ENCODE results near the gene MYBPH.

MYBPH gene

GRCh38 chr1:203179667-203180005 lies 4.0 kb upstream of the MYBPH start:
- CTCF ChIA-PET: interaction anchor here (0.6 kb wide), 1 partner anchor 790 kb away, joined by 3 read pairs; no protein-coding TSS in a partner anchor
- no peaks in the 10 kb centered on the region for H3K4me1 Mint-ChIP-seq

DNA sequence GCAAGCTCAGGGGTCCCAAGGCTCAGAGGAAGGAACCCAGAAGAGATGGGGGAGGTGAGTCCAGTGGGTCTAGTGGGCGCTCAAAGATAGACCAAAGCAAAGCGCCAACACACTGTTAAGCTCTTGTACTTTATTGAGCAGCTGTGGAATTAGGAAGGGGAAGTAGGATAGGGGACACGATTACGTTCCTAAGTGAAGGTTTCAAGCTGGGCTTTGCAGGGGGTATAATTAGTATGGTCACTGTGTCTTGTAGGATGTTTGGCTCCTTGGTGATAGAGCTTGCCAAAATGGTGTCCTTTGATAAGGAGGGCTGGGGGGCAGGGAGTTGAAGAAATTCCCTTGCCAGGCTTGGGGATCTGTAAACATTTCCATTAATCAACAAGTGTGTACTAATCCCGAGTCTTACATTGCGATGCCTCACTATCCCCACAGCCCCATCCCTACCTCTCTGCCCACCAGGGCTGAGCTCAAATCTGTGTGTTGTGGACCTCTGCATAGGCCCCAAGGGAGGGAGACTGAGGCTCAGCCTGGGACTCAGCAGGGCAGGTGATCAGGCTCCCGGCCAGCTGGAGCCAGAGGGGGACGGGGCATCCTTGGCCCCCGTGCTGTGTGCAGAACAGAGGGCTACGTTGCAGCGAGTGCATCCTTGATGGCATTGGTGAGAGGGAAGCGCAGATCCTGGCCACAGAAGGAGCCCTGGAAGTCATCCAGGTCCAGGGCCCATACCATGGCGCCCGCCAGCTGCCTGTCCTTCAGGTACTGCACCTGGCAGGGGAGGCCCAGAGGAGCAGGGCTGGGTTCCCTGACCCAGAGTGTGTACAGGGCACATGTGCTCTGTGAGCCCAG lies 3.4 kb upstream of the MYBPH start:
- H3K27ac Mint-ChIP-seq: no peak overlapping the region
- DNase-seq: no peak
- CTCF ChIA-PET: interaction anchor here (0.7 kb wide), 1 partner anchor 10 kb away, joined by 3 read pairs; no protein-coding TSS in a partner anchor
- no peaks in the 10 kb centered on the region for H3K9me3 Mint-ChIP-seq
- no peak overlapping the region for H3K4me3 Mint-ChIP-seq
- H3K4me1 Mint-ChIP-seq: no peaks in the 10 kb centered on the region
- peaks cover 18% of the 10 kb centered on the region for H3K27me3 Mint-ChIP-seq
- H3K36me3 Mint-ChIP-seq: no peaks in the 10 kb centered on the region

More at GRCh38 chr1:203179667-203180005, 4.0 kb upstream of the MYBPH start:
- no peaks in the 10 kb centered on the region for H3K36me3 Mint-ChIP-seq
- peaks cover 22% of the 10 kb centered on the region for H3K27me3 Mint-ChIP-seq
- no peak for DNase-seq
- H3K9me3 Mint-ChIP-seq: no peaks in the 10 kb centered on the region
- H3K27ac Mint-ChIP-seq: no peak overlapping the region
- H3K4me3 Mint-ChIP-seq: no peak overlapping the region

DNA sequence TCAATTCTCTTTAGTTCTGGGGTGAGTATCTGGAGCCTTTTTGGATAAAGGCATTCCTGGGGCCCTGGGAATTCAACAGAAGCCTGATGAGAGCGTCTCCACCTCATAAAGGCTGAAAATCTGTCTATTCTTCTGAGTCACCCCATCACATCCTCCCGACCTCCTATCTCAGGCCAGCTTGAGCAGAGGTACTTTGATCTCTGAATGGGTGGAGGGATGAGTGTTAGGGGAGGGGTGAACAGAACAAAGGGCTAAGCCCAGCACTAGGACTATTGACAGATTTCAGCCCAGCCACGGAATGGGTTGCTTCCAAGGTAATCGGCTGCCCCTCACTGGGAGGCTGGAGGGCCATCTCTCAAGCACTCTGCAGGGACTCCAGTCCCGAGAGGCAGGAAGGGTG lies 2.5 kb upstream of the MYBPH start:
- Mint-ChIP-seq H3K9me3 (no peaks in the 10 kb centered on the region), H3K27ac (peak overlapping the region; percentile 24), H3K36me3 (no peaks in the 10 kb centered on the region), H3K4me3 (no peak overlapping the region), H3K27me3 (peaks cover 18% of the 10 kb centered on the region), H3K4me1 (no peaks in the 10 kb centered on the region)
- CTCF ChIA-PET: no interaction called here
- no peak for DNase-seq

GRCh38 chr1:203177470-203178039 lies 1.9 kb upstream of the MYBPH start:
- no peaks in the 10 kb centered on the region for H3K9me3 Mint-ChIP-seq
- peak overlapping the region; percentile 24 for H3K27ac Mint-ChIP-seq
- no peak overlapping the region for H3K4me3 Mint-ChIP-seq
- CTCF ChIA-PET: no interaction called here
- DNase-seq: no peak
- peaks cover 18% of the 10 kb centered on the region for H3K27me3 Mint-ChIP-seq
- H3K4me1 Mint-ChIP-seq: no peaks in the 10 kb centered on the region
- H3K36me3 Mint-ChIP-seq: no peaks in the 10 kb centered on the region

DNA sequence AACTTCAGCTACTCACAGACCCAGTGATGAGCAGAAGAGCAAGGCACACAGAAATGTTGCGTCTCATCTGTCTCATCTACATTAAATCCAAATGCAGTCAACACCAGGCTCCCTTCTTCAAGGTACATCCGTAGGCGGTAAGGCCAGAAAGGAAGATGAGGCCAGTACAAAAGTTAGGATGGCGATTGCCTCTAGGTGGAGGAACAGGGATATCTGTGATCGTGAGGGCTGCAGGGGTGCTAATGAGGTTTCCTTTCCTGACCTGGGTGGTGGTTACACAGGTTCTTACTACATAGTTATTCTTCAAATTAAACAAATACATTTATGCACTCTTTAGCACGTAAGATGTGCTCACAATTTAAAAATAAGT lies 1.4 kb upstream of the MYBPH start:
- peaks cover 16% of the 10 kb centered on the region for H3K27me3 Mint-ChIP-seq
- H3K9me3 Mint-ChIP-seq: no peaks in the 10 kb centered on the region
- CTCF ChIA-PET: interaction anchor here (1.1 kb wide), 1 partner anchor 10 kb away, joined by 3 read pairs; no protein-coding TSS in a partner anchor
- no peaks in the 10 kb centered on the region for H3K36me3 Mint-ChIP-seq
- no peak for DNase-seq
- H3K4me3 Mint-ChIP-seq: no peak overlapping the region
- no peaks in the 10 kb centered on the region for H3K4me1 Mint-ChIP-seq
- H3K27ac Mint-ChIP-seq: no peak overlapping the region

DNA sequence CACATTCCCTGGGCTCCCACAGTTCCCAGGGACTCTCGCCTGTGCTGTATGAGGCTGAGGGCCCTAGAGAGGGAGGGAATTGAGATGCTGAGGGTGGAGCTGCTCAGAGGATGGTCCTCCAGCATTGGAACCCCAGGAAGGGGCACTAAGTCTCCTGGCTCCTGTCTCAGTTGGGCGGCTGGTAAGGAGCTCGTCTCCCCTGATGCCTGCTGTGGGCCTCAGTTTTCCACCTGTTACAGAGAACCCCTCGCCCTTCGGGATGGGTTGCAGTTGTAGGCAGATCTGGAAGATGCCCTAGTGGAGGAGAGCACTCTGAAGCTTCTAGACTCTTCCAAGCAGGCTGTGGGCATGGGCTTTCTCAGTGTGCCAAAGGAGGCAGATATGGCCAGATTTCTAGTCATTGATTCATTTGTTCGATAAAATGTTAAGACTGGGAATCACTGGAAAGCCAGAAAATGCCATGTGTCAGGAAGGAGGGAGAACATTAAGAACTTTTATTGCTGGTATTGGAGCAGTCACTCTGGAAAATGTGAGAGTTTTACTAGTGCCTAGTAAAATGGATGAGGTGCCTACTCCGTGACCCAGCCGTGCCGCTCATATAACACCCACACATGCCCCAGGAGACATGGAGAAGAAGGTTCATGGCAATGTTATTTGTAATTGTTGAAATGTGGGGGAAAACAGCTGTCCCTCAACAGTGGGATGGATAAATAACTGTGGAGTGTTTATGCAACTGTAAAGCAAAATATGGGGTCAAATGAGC lies 828 bp upstream of the MYBPH start:
- Mint-ChIP-seq H3K36me3 (no peaks in the 10 kb centered on the region), H3K4me1 (no peaks in the 10 kb centered on the region), H3K4me3 (no peak overlapping the region), H3K9me3 (no peaks in the 10 kb centered on the region), H3K27me3 (peaks cover 14% of the 10 kb centered on the region), H3K27ac (no peak overlapping the region)
- CTCF ChIA-PET: interaction anchor here (0.8 to 1.3 kb wide), 4 partner anchors 9 to 146 kb away, joined by 3 to 4 read pairs (median 3); no protein-coding TSS in a partner anchor
- DNase-seq: no peak

DNA sequence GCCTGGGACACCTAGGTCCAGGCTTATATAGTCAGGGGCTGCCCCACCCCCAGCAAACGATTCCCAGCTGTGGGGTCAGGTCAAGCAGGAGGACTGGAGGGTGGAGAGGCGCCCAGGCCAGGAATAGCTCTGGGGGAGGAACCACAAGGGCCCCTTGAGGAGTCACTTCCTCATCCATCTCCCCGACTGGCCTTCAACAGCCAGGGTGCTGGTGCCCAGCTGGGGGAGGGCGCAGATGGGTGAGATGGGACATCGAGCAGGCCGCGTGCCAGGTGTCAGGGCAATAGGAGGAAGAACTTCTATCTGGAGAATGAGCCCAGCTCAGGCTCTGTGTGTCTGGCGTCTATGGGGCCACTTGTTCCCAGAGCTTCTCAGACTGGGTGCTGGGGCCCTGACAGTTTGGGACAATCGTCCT lies 208 bp upstream of the MYBPH start:
- no peak overlapping the region for H3K4me3 Mint-ChIP-seq
- CTCF ChIA-PET: interaction anchor here (0.8 to 6.1 kb wide), 5 partner anchors 9 to 145 kb away, joined by 3 to 66 read pairs (median 3); no protein-coding TSS in a partner anchor
- H3K36me3 Mint-ChIP-seq: no peaks in the 10 kb centered on the region
- DNase-seq: peak; percentile 19
- no peaks in the 10 kb centered on the region for H3K9me3 Mint-ChIP-seq
- peaks cover 12% of the 10 kb centered on the region for H3K27me3 Mint-ChIP-seq
- H3K27ac Mint-ChIP-seq: no peak overlapping the region
- H3K4me1 Mint-ChIP-seq: no peaks in the 10 kb centered on the region

GRCh38 chr1:203174324-203174985 lies 1.2 kb downstream of the MYBPH start:
- Mint-ChIP-seq H3K27me3 (peaks cover 11% of the 10 kb centered on the region), H3K9me3 (no peaks in the 10 kb centered on the region), H3K4me1 (no peaks in the 10 kb centered on the region), H3K4me3 (no peak overlapping the region), H3K36me3 (no peaks in the 10 kb centered on the region), H3K27ac (no peak overlapping the region)
- CTCF ChIA-PET: interaction anchor here (0.8 to 6.1 kb wide), 2 partner anchors 13 to 56 kb away, joined by 4 to 66 read pairs; no protein-coding TSS in a partner anchor
- DNase-seq: peak; percentile 10

- Mint-ChIP-seq H3K27me3 (peaks cover 11% of the 10 kb centered on the region), H3K36me3 (no peaks in the 10 kb centered on the region), H3K4me1 (no peaks in the 10 kb centered on the region), H3K4me3 (no peak overlapping the region), H3K27ac (no peak overlapping the region), H3K9me3 (no peaks in the 10 kb centered on the region)
- DNase-seq: peak; percentile 18
- CTCF ChIA-PET: interaction anchor here (0.7 to 6.1 kb wide), 13 partner anchors 13 to 137 kb away, joined by 3 to 76 read pairs (median 4); partner anchors contain the start of gene ADORA1
These were observed 2.1 kb downstream of the MYBPH start for GRCh38 chr1:203173566-203173965.

GRCh38 chr1:203173011-203173555 lies 2.5 kb downstream of the MYBPH start:
- Mint-ChIP-seq H3K27ac (no peak overlapping the region), H3K9me3 (no peaks in the 10 kb centered on the region), H3K4me3 (no peak overlapping the region), H3K4me1 (no peaks in the 10 kb centered on the region), H3K36me3 (no peaks in the 10 kb centered on the region), H3K27me3 (peaks cover 7% of the 10 kb centered on the region)
- peak; percentile 17 for DNase-seq
- CTCF ChIA-PET: interaction anchor here (0.7 to 6.1 kb wide), 19 partner anchors 13 to 143 kb away, joined by 3 to 76 read pairs (median 4); partner anchors contain the start of gene ADORA1

DNA sequence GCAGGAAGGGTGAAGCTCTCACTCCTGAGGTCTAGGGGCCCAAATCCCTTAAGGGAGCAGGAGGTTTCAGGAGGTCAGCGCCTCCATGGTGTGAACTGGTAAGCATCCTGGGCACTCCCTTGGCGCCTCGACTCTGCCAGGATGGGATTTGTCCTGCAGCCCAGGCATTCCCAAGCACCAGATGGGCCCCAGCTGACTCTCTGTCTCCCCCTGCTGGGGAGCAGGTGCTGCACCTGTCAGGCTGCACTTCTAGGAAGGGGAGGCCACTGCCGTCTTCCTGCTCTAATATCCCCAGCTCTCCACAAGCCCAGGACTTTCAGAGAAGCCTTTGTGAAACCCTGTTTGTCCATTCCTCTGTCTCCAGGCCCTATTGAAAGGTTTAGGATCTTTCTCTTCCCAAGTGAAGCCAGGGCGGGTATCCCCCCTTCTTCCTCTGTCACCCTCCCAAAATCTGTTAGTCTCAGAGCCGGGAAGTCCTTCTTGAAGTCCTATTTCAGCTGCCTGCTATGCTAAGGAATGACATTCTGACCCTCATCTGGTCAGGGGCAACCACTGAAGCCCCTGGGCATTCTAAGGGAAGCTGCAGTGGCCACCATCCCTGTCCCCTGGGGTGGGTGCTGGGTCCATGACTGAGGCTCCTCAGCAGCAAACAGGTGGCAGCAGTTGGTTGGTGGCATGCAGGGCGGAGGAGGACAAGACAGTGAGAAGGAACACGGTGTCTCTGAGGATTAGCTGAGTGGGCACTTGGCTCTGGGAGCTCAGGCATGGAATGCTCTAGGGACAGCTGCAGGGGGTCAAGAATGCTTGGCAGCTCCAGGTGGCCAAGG lies 3.2 kb downstream of the MYBPH start:
- Mint-ChIP-seq H3K4me1 (no peaks in the 10 kb centered on the region), H3K9me3 (no peaks in the 10 kb centered on the region), H3K36me3 (no peaks in the 10 kb centered on the region), H3K4me3 (no peak overlapping the region), H3K27me3 (peaks cover under 1% of the 10 kb centered on the region), H3K27ac (no peak overlapping the region)
- peak; percentile 69 for DNase-seq
- CTCF ChIA-PET: interaction anchor here (0.7 to 6.1 kb wide), 26 partner anchors 8 to 142 kb away, joined by 3 to 76 read pairs (median 4); partner anchors contain the start of gene ADORA1

DNA sequence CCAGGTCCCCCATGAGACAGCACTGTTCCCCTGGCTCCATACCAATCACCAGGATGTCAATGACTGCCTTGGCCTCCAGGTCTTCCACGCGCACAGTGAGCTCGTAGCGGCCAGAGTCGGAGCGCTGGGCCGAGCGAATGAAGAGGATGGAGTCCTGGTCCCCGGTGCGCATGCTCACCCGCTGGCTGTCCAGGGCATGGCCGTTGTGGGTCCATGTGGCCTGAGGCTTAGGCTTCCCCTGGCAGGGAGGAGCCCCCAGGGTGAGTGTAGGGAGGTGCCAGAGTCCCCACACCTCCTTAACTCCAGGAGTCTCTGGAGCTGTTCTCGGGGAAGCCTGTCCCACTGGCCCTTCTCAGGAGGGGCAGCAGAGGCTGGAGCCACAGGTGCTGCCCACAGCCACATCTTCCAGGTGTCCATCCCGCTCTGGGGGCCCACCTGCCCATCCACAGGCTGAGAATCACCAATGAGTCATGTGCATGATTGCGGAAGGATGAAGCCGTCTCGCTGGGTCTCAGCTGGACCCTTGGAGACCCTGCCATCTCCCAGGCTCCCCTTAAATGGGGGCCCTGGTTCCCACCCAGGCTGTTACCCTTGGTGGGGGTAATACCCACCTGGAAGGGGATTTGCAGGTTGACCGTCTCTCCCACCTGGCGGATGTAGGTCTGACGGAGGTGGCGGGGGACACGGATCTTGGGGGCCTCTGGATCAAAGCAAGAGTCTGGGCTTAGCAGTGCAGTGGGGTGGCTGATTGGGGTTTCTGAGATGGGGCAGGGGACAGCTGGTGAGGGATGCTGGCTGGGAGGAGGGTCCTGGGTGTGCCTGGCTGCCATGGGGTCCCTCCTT lies 4.1 kb downstream of the MYBPH start:
- no peak for DNase-seq
- no peaks in the 10 kb centered on the region for H3K4me1 Mint-ChIP-seq
- H3K27me3 Mint-ChIP-seq: no peaks in the 10 kb centered on the region
- CTCF ChIA-PET: interaction anchor here (0.7 to 6.1 kb wide), 16 partner anchors 8 to 139 kb away, joined by 3 to 76 read pairs (median 8); no protein-coding TSS in a partner anchor
- no peaks in the 10 kb centered on the region for H3K36me3 Mint-ChIP-seq
- no peak overlapping the region for H3K4me3 Mint-ChIP-seq
- no peaks in the 10 kb centered on the region for H3K9me3 Mint-ChIP-seq
- H3K27ac Mint-ChIP-seq: no peak overlapping the region

All from activated naive CD4-positive, alpha-beta T cell treated with anti-CD3 and anti-CD28 coated beads, Interleukin-2, amount 10 ng/mL, durations not matched to agents 7 days and 5 days (primary cell).